ENCODE measurements around the gene MPO. TPM values are rescaled to one million over a fixed set of nuclear protein-coding genes. Genes with fewer than 3 reads are reported as not detected.

The MPO gene
- total and polyA plus RNA-seq, 2 of the 4 experiments (the other 2 are of a cell fraction) = not detected

DNA sequence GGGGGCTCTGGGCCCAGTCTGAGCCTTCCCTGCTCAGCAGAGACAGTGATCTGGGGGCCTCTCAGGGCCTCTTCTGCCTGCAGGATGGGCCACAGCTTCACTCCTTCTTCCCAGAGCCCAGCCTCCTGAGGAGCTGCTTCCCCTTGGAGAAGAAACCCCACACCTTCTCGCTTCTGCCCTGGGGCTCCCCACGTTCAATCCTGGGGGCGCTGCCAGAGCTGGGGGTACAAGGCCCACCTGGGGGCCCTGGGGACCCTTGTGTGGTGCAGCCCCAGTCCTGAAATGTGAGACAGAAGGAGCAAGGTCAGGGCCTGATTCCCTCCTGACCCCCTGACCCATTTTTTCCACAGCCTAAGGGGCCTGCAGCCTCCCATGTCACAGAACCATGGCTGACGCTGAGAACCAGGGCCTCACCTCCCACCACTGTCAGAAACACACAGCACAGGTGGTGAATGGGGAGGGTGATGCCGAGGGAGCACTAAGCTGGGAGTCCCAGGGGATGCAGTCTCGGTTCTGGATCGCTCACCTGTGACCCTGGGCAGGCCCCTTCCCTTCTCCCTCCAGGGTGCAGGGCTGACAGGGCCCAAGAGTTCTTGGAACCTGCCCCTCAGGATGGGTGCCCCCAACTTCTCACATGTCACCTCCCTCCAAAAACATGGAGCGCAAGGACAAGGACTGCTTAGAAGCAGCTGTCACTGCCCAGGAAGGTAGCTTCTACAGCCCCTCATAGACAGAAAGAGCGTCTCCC is 21.6 kb upstream of the MPO start:
- Histone ChIP-seq H3K9ac (ENCODE audit: low read depth, low read length) (no peak overlapping the region), H3K4me3 (ENCODE audit: insufficient read depth, low read depth, low read length) (no peak overlapping the region), H3K4ac (ENCODE audit: low read depth, low read length) (no peak overlapping the region), H3K56ac (ENCODE audit: extremely low read depth, insufficient read depth, low read length) (no peak overlapping the region), H4K5ac (ENCODE audit: low read depth, low read length) (no peak overlapping the region), H2AK9ac (replicated peaks; ENCODE audit: low read depth, low read length, poor library complexity) (no peak overlapping the region), H4K91ac (ENCODE audit: insufficient read depth, low read depth, low read length) (no peak overlapping the region), H3K27ac (ENCODE audit: insufficient read depth, low read length) (no peak overlapping the region), H2BK15ac (ENCODE audit: low read depth, low read length) (no peak overlapping the region), H3K9me1 (ENCODE audit: insufficient read depth, low read length) (no peaks in the 10 kb centered on the region), H2BK120ac (ENCODE audit: low read depth, low read length) (no peak overlapping the region), H4K20me1 (ENCODE audit: insufficient read depth, low read length) (no peaks in the 10 kb centered on the region; the same call in 1 of the 2 replicates), H2BK20ac (ENCODE audit: low read depth, low read length) (no peak overlapping the region), H3K27me3 (ENCODE audit: control insufficient read depth, insufficient read depth, low read length) (peaks cover 6% of the 10 kb centered on the region), H4K8ac (ENCODE audit: low read depth in 2 of 2, low read length in 2 of 2) (no peak overlapping the region), H3K79me1 (ENCODE audit: low read depth in 1 of 2, low read length in 2 of 2) (no peaks in the 10 kb centered on the region), H3K18ac (ENCODE audit: low read depth, low read length) (no peak overlapping the region), H3K4me1 (ENCODE audit: control insufficient read depth, insufficient read depth, low read length) (no peaks in the 10 kb centered on the region), H2AFZ (replicated peaks; ENCODE audit: low read length, poor library complexity) (no peak overlapping the region), H2BK5ac (ENCODE audit: low read depth, low read length, poor library complexity, severe bottlenecking) (no peak overlapping the region), H3K36me3 (ENCODE audit: control insufficient read depth, insufficient read depth, low read length) (no peaks in the 10 kb centered on the region), H3K9me3 (ENCODE audit: control insufficient read depth, insufficient read depth, low read length) (no peaks in the 10 kb centered on the region), H3K14ac (replicated peaks; ENCODE audit: low read depth, low read length) (no peak overlapping the region), H3K4me2 (ENCODE audit: low read depth, low read length) (no peak overlapping the region), H2AK5ac (ENCODE audit: low read depth, low read length) (no peak overlapping the region), H3K23ac (ENCODE audit: low read depth, low read length) (no peak overlapping the region)
- in situ Hi-C loops (cut with MboI; ENCODE audit: low sequenced_read_pairs) (no loop called here), intact Hi-C loops (cut with micrococcal nuclease) (no loop called here), dilution Hi-C loops (cut with HindIII; ENCODE audit: low sequenced_read_pairs, unreplicated experiment) (no loop called here)
- DNase-seq = no peak
- 100% methylated on average over 1 of the region's 9 CpGs; no CpG with 5 or more reads in 1 of the 2 experiments for WGBS, 2 experiments (ENCODE audit: extremely low coverage in 2 of 2, insufficient read length in 1 of 2)
- no peak for TF ChIP-seq SMC3 (IDR thresholded peaks at IDR 0.05; ENCODE audit: low read depth, low read length)
- TF ChIP-seq CHD1 (IDR thresholded peaks at IDR 0.05; ENCODE audit: low read depth, low read length) = no peak
- TF ChIP-seq MAFK (IDR thresholded peaks at IDR 0.05; ENCODE audit: low read depth, low read length) = no peak
- TF ChIP-seq, protein P1, sequence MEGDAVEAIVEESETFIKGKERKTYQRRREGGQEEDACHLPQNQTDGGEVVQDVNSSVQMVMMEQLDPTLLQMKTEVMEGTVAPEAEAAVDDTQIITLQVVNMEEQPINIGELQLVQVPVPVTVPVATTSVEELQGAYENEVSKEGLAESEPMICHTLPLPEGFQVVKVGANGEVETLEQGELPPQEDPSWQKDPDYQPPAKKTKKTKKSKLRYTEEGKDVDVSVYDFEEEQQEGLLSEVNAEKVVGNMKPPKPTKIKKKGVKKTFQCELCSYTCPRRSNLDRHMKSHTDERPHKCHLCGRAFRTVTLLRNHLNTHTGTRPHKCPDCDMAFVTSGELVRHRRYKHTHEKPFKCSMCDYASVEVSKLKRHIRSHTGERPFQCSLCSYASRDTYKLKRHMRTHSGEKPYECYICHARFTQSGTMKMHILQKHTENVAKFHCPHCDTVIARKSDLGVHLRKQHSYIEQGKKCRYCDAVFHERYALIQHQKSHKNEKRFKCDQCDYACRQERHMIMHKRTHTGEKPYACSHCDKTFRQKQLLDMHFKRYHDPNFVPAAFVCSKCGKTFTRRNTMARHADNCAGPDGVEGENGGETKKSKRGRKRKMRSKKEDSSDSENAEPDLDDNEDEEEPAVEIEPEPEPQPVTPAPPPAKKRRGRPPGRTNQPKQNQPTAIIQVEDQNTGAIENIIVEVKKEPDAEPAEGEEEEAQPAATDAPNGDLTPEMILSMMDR (conservative IDR thresholded peaks at IDR 0.05; ENCODE audit: low read depth, low read length) = no peak
- no peak for TF ChIP-seq FOS (IDR thresholded peaks at IDR 0.05; ENCODE audit: low read depth, low read length)
- TF ChIP-seq POLR2A (IDR thresholded peaks at IDR 0.05; ENCODE audit: low read depth, low read length) = no peak
- TF ChIP-seq MAZ (IDR thresholded peaks at IDR 0.05; ENCODE audit: borderline replicate concordance, low read depth, low read length) = no peak
- no peak for TF ChIP-seq BHLHE40 (IDR thresholded peaks at IDR 0.05; ENCODE audit: low read depth, low read length)
- TF ChIP-seq, protein P2, sequence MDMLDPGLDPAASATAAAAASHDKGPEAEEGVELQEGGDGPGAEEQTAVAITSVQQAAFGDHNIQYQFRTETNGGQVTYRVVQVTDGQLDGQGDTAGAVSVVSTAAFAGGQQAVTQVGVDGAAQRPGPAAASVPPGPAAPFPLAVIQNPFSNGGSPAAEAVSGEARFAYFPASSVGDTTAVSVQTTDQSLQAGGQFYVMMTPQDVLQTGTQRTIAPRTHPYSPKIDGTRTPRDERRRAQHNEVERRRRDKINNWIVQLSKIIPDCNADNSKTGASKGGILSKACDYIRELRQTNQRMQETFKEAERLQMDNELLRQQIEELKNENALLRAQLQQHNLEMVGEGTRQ (IDR thresholded peaks at IDR 0.05; ENCODE audit: low read depth, low read length) = no peak
- ATAC-seq (ENCODE audit: low read depth) = no peak
- POLR2A ChIA-PET (ENCODE audit: unreplicated experiment) = no interaction called here
- CTCF ChIA-PET = no interaction called here
- no TSS peak for BruUV-seq (replicated peaks)
